WTC11 (cell line): Measurements from ENCODE around the gene ARID3C.

Source experiments
- TEAD4 ChIP-seq: sonication (generic); formaldehyde crosslinking; IDR thresholded peaks from 2 replicates; pipeline ENCODE4 v1.8.0; 2022; ENCODE audit warnings: mild to moderate bottlenecking, missing genetic modification reagents
- TF ChIP-seq, protein P1 (sequence below): sonication (generic); formaldehyde crosslinking; IDR thresholded peaks from 2 replicates; pipeline ENCODE4 v1.8.0; 2023; ENCODE audit warnings: missing genetic modification reagents, mild to moderate bottlenecking, borderline replicate concordance
- TF ChIP-seq, protein P2 (sequence below): sonication (generic); formaldehyde crosslinking; IDR thresholded peaks from 2 replicates; pipeline ENCODE4 v1.8.1; 2023; ENCODE audit warnings: mild to moderate bottlenecking, missing genetic modification reagents, moderate library complexity
- TF ChIP-seq, protein P3 (sequence below): sonication (generic); formaldehyde crosslinking; IDR thresholded peaks from 2 replicates; pipeline ENCODE4 v1.8.1; 2022; ENCODE audit warnings: missing genetic modification reagents, borderline replicate concordance

DNA sequence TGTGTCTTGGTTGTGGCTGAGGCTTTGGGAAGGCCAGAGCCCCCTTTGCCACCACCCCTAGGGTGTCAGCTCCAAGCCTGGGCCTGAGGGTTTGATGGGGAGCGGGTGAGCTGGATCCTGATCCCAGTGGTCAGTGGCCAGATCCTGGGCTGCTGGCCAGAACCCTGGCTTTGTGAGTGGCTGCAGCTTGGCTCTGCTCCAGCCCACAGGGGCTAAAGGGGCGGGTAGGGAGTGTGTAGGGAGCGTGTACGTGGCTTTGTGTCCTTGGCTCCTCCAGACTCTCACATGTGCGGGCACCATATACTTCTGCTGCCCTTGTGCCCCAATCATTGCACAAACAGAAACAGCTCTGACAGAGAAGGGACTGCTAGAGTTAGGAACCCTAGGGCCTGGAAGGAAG, 21.9 kb upstream of the ARID3C start:
- TF ChIP-seq, protein P1, sequence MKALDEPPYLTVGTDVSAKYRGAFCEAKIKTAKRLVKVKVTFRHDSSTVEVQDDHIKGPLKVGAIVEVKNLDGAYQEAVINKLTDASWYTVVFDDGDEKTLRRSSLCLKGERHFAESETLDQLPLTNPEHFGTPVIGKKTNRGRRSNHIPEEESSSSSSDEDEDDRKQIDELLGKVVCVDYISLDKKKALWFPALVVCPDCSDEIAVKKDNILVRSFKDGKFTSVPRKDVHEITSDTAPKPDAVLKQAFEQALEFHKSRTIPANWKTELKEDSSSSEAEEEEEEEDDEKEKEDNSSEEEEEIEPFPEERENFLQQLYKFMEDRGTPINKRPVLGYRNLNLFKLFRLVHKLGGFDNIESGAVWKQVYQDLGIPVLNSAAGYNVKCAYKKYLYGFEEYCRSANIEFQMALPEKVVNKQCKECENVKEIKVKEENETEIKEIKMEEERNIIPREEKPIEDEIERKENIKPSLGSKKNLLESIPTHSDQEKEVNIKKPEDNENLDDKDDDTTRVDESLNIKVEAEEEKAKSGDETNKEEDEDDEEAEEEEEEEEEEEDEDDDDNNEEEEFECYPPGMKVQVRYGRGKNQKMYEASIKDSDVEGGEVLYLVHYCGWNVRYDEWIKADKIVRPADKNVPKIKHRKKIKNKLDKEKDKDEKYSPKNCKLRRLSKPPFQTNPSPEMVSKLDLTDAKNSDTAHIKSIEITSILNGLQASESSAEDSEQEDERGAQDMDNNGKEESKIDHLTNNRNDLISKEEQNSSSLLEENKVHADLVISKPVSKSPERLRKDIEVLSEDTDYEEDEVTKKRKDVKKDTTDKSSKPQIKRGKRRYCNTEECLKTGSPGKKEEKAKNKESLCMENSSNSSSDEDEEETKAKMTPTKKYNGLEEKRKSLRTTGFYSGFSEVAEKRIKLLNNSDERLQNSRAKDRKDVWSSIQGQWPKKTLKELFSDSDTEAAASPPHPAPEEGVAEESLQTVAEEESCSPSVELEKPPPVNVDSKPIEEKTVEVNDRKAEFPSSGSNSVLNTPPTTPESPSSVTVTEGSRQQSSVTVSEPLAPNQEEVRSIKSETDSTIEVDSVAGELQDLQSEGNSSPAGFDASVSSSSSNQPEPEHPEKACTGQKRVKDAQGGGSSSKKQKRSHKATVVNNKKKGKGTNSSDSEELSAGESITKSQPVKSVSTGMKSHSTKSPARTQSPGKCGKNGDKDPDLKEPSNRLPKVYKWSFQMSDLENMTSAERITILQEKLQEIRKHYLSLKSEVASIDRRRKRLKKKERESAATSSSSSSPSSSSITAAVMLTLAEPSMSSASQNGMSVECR (CRISPR knock-in tag) = no peak
- no peak for TF ChIP-seq TEAD4 (CRISPR knock-in tag)
- TF ChIP-seq, protein P2, sequence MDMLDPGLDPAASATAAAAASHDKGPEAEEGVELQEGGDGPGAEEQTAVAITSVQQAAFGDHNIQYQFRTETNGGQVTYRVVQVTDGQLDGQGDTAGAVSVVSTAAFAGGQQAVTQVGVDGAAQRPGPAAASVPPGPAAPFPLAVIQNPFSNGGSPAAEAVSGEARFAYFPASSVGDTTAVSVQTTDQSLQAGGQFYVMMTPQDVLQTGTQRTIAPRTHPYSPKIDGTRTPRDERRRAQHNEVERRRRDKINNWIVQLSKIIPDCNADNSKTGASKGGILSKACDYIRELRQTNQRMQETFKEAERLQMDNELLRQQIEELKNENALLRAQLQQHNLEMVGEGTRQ = no peak
- TF ChIP-seq, protein P3, sequence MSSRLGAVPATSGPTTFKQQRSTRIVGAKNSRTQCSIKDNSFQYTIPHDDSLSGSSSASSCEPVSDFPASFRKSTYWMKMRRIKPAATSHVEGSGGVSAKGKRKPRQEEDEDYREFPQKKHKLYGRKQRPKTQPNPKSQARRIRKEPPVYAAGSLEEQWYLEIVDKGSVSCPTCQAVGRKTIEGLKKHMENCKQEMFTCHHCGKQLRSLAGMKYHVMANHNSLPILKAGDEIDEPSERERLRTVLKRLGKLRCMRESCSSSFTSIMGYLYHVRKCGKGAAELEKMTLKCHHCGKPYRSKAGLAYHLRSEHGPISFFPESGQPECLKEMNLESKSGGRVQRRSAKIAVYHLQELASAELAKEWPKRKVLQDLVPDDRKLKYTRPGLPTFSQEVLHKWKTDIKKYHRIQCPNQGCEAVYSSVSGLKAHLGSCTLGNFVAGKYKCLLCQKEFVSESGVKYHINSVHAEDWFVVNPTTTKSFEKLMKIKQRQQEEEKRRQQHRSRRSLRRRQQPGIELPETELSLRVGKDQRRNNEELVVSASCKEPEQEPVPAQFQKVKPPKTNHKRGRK = no peak
